ENCODE data around the gene BBX.

Gene BBX

DNA sequence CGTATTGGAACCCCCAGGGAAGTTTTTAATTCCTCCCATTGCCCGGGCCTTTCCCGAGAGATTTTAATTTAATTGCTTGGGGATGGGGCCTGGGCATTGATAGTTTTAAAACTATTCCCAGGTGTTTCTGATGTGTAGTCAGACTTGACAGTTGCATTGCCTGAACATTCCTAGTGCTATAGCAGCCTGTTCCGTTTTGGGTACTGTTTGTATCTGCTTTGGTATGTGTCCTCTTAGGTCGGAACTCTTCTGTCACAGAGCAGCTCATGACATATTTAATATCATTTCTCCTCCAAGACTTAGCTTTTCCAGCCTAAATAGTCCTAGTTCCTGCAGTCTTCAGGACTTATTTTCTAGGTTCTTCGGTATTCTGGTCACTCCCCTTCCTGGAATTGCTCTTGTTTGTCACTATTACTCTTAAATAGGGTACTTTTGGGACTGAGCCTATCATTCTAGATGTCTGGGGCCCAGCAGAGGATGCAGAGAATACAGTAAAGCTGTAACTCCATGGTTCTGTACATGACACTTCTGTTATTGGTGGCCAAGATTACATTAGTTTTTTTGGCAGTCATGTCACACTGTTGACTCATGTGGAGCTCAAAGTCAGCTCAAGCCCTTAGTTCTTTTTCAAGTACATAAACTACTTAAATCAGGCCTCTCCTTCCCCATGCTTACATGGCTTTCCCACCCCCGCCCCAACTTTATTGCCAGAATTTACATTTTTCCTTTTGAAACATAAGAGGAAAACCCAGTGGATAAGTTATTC is 81.5 kb downstream of the BBX start:
- DNase-seq: no peak

DNA sequence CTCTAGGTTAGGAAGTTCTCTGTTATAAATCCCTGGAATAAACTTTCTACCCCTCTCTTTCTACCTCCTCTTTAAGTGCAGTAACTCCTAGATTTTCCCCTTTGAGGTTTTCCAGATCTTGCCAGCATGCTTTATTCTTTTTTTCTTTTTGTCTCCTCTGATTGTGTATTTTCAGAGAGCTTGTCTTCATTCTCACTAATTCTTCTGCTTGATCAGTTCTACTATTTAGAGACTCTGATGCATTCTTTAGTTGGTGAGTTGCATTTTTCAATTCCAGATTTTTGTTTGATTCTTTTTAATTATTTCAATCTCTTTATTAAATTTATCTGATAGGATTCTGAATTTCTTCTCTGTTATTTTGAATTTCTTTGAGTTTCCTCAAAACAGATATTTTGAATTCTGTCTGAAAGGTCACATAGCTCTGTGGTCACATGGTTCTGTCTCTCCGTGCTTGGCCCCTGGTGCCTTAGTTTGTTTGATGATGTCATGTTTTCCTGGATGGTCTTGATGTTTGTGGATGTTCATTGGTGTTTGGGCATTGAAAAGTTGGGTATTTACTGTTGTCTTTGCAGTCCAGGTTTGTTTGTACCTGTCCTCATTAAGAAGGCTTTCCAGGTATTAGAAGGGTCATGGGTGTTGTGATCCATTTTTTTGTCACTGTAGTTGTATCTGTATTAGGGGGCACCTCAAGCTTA is 89.2 kb downstream of the BBX start:
- no peak for DNase-seq

DNA sequence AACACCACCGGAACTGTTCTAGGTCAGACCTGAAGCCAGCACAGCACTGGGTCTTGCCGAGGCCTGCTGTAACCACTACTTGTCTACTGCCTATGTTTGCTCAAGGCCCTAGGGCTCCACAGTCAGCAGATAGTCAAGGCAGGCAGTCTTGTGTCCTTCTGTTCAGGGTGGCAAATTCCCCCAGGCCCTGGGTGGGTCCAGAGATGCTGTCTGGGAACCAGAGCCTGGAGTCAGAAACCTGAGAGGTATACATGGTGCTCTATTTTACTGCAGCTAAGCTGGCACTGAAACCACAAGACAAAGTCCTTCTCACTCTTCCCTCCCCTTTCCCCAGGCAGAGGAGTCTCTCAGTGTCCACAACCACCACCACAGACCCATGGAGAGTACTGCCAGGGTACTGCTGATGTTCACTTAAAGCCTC is 89.9 kb downstream of the BBX start:
- no peak for DNase-seq

DNA sequence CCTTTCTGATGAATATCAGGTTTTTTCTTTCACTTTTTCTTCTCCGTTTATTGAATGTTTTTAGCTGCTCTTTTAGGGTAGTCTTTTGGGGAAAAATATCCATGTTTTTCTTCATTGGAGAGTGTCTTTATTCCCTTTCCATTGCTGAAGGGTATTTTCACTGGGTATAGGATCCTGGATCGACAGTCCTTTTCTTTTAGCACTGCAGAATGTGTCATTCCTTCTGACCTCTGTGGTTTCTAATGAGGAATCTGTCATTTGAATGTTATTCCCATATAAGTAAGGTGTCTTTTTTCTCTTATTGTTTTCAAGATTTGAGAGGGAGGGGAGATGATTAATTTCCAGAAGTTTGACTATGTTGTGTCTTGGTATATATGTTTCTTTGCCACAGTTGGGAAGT is 96.8 kb downstream of the BBX start:
- DNase-seq: no peak

DNA sequence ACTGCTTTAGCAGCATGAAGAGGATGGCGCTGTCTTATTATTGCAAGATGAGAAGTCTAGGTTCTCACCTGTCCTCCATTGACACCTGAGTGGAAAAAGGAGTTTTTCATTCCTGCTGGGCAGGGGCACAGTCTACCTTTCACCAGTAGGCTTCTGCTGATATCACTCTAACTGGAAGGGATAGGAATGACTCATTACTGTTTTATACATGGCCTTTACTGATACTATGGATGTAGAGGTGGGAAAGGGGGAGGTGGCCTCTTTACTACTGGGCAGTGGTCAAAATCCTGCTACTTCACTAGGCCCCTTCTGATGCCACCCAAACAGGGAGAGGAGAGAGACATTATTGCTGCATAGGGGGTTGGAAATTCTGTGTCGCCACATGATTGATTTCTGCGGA is 97.8 kb downstream of the BBX start:
- DNase-seq: no peak

DNA sequence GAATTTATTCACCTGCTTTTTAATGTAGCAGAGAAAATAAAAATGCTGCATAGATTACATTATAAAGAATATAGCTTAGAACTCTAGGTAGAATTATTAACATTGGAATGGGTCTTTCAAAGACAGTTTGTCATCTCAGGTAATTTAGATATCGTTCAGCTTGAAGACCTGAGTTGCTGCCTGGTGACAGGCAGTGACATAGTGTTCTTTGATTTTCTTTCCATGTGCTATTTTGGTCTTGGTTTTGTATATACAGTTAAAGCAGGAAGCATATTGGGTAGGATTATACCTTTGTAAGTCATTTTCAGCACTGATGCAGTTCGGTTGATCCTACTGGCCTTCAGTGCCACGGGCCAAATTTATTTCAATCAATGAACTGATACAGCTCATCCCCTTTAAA is 98.7 kb downstream of the BBX start:
- DNase-seq: no peak

DNA sequence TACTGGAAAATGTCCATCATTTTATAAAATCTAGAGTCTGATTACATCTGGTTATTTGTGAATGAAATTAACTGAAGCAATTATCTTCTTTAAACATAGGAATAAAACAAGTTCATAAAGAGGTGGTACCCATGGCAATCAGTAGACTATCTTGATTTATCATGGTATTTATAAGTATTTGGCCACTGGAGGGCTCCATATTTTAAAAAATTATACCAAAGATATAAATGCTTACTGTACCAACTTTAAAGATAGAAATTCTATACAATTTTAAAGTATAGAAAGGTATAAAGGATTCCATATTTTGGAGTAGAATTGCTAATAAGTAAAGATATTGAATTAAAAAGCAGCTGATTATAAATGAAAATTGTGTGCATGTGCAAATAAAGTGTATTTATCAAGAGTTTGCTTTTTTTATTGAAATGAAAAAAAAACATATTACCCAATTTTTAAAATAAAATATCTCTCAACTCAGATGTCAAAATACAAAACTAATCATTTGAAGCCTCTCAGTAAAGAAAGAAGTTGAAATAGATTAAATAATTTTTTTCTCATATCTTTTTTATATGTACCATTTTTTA is 105.3 kb downstream of the BBX start:
- peak; percentile 29 for DNase-seq

DNA sequence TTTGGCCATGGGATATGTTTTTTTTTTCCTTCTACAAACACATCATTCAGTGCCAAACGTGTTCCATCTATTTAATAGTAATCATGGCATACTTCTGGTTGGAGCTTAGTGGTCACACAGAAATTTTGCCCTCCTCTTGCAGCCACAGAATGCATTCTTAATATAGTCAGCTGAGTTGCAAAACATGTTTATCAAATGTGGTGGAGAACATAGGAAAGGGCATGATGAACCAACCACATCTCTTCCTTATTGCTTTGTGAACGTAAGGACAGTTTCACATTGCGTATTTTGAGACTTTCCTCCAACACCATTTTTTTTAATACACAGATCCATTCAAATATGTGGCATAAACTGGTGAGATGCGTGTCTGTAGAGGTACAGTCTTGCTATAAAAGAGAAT is 106.8 kb downstream of the BBX start:
- DNase-seq: peak; percentile 52

DNA sequence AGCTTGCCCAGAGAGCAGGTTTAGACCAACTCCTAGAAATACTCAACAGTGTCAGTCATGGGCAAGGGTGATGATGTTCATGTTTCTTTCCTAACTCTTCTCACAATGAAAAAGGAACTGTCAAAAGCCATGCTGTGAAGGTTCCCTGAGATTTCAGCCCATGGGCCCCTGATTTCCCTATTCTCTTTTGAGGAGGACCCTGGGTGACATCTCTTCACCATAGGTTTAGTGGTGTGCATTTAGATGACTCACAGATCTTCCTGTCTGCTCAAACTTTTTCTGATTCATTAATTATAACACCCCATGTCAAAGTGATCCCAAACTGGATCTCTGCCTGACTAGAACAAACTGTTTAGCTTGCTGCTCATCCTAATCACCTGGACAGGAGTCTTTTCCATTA is 108.0 kb downstream of the BBX start:
- DNase-seq: no peak

DNA sequence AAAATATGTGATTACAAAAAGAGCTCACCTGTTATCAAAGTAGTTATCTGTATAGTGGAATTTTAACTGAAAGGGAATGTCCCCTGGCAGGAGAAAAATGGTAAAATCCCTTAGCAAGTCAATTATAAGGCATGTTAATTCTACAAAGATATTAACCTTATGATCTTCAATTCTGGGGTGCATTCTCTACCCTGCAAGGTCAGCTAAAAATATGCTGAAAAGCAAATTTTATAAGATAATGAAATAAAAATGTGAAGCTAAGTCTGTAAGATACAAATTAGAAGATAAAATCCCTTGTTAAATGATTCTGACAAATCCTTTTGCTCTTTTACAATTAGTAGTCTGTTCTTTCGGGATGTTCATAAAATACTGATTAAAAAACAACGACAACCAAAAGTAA is 109.8 kb downstream of the BBX start:
- DNase-seq: no peak

DNA sequence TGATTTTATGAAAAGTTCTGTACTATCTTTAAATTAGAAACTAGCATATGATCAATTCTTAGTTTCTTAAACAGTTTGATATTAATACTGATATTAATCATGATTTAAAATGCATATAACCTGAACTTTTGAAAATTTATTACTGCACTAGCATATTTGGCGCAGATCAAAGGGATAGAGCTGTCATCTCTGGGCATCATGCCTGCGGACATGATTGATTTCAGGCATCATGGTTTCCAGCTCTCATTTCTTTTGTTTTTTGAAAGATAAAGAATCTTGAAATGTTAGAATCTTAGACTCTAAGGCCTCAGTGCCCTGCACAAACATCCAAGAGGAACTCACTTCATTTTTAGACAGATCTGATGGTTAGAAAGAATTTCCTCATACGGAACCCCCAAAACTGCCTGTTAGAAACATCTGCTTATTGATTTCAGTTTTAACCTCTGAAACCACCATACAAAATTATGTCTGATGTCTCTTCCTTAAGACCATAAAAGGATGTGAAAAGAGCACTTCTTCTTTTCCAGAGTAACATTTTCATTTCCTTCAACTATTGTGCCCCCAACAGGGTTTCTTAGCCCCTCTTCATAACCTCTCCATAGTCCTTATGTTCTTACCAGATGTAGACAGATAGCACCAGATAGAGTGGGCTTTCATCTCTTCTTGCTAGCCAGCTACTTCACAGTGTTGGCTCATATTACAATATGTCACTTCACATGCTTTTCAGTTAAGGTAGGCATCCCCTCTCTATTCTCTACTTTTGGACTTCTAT is 110.8 kb downstream of the BBX start:
- DNase-seq: peak; percentile 52

DNA sequence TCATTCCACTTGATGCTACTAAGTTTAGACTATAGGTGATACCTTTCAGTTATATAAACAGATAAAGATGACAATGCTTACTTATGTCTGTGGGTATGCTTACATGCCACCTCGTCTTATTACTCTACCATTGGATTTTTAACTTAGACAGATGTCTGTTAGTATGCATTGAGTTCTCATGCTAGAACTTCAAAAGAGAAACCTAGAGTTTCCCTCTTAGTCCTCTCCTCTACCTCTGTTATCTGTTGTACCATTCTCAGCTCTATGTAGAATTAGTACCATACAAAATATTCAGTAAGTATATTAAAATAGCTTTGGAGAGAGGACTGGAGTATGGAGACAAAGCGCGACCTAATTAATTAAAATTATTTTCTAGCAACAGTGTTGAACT is 111.3 kb downstream of the BBX start:
- DNase-seq: no peak

DNA sequence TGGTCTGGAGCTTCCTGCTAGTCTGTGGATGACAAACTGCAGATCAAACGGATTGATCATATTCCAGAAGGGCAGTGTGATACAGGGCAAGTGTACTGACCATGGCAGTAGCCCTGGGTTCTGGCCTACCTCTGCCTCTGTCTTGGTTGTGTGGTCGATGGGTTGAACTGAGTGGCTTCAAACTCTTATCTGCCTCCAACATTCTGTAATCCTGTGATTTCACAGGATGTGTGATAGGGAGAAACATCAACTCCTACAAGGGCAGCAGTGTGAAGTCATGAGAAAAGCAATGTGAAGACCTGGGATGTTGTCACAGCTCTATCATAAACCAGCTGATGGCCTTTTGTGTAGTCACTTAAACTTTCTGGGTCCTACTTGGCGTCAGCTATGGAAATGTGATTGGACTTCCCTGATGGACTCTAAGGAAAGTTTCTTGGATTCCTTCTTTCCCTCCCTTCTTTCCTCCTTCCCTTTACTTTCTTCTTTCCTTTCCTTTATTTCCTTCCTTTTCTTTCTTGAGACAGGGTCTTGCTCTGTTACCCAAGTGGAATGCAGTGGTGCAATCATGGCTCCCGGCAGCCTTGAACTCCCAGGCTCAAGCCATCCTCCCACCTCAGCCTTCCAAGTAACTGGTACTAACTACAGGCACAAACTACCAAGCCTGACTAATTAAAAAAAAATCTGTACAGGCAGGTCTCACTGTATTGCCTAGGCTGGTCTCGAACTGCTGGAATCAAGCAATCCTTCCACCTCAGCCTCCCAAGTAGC is 114.8 kb downstream of the BBX start:
- no peak for DNase-seq

DNA sequence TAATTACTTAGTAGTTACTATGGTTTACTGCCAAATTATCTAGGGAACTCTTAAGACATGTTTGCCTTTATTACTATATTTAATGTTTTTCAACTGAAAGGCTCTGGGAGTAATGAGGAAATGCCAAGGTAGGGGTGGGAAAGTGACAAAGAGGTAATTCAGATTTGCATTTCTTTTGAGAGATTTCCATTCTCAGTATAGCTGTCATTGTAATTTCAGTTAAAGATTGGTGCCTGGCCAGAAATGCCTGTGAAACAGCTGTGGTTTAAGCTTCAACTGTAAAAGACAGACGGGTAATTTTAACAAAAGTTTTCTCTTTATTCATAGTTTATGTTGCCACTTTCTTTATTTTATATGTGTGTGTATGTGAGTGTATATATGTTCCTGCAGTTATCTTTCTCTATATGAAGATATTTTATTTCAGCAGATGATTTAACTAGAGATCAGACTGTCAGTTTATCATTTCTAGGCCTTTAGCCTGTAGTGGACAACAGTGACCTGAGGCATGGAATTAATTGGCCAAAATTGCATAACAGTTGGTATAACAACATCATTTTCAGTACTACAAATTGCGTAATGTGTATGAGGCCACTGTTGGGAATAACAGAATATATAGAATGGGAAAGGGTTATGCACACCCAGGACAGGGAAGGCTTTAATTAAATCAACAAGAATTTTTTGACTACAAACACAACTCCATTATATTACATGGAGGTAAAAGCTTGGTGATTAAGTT is 119.0 kb downstream of the BBX start:
- DNase-seq: no peak

DNA sequence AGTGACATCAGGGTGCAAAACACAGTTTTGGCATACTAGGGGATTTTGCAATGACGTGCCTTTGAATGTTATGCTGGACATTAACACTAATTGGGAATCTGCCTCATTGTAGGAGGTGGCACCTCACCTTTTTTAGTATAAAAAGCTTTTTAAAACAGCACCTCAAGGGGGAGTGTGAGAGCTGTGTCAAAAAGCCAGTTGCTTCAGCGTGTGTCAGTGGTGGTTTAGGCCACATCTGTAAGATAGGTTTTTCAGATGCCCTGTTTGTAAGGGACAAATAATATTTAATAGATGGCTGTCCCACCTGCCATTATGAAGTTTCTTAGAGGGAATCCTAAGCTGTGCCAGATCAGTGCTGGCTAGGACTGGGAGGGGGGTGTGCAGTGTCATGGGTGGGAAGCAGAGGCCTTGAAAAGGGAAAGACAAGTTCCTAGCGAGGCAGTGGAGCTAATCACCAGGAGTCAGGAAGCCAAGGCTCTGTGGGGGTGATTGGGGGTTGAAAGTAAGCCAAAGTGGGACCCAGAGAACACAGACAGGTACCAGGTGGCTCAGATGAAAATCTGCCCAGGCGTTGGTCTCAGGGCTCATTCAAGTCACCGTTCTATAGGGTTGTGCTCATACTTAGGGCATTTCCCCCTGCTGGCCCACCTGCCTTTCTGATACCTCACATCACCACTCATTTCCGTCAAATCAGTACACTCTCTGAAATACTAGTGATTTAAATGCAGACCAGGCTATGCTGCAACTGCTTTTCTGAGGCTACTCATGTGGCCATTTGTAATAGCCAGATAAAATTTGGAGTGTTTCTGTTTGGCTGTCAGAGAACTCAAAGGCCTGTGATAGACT is 120.5 kb downstream of the BBX start:
- peak; percentile 62 for DNase-seq

DNA sequence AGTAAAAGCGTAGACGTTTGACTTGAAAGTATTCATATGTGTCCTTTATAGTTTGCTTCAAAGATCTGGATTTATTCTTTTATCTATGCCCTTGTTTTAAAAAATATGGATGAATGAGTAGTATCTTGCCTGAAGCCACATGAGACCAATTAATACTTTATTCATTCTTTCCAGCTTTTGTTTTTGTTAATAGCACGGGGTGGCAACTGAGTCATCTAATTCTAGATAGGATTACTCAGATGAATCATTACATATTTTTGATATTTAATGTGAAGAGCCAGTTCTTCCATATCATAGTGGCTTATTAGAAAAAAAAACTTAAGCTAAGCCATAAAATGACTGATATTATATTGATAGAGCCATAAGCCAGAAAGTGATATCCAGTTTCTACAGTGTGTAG is 121.9 kb downstream of the BBX start:
- no peak for DNase-seq

DNA sequence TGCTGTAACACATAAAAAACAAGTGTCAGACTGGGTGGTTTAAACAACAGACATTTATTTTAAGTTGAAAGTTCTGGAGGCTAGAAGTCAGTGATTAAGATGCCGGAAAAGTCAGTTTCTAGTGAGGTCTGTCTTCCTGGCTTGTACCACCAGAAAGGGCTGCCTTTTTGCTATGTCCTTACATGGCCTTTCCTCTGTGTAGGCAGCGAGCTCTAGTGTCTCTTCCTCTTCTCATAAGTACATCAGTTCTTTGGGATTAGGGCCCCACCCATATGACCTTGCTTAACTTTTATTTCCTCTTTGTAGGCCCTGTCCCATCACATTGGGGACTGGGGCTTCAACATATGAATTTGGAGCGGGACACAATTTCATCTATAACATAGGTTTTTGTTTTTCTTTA is 128.0 kb downstream of the BBX start:
- peak; percentile 23 for DNase-seq

DNA sequence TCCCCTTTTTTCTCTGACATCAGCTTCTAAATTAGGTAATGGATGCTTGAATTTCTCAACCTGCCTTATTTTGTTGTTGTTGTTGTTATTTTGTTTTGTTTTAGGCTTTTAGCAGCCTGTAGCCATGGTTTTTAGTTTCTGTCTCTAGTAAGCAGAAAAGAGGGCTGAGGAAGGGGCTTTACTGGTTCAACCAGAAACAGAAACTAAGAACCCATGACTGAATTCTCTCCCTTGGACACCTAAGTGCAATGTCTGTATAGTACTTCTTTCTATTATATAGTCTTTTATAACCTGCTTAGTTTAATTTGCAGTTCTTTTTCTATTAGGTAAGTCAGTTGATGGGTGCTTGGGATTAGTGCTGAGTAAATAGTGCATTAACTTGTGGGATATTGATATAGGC is 129.0 kb downstream of the BBX start:
- DNase-seq: no peak

DNA sequence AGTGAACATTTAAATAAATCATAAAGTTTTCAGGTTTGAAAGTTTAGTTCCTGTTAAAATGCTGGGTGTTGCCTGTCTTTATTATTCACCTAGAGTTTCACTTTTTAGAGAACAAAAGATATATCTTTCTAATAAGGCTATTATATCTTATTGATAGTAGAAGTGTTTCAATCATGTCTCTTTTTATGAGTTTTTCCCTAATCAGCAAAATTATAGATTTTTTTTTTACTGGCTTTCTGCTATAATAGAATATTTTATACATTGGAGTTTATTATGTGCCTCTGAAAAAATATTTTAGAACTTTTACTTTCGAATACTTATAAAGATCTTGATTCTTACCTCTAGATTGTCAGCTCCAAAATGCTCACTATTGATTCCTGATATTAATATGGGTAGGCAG is 131.5 kb downstream of the BBX start:
- no peak for DNase-seq

DNA sequence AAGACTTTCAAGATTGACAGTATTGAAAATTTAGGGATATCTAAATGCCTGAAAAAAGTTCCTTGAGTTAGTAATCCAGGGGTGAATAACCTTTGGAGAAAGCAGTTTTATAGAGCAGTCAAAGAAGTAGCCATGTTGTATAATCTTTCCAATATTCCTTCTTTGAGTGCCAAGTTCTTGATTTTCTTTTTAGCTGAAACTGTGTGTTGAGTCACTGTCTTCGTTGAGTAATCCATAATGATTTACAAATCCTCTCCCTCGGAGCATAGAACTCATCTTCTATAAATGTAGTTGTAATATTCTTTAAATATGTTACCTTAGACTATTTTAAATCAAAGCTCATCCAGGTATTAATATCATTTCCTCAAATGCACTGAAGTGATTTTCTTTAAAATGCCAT is 135.2 kb downstream of the BBX start:
- no peak for DNase-seq

DNA sequence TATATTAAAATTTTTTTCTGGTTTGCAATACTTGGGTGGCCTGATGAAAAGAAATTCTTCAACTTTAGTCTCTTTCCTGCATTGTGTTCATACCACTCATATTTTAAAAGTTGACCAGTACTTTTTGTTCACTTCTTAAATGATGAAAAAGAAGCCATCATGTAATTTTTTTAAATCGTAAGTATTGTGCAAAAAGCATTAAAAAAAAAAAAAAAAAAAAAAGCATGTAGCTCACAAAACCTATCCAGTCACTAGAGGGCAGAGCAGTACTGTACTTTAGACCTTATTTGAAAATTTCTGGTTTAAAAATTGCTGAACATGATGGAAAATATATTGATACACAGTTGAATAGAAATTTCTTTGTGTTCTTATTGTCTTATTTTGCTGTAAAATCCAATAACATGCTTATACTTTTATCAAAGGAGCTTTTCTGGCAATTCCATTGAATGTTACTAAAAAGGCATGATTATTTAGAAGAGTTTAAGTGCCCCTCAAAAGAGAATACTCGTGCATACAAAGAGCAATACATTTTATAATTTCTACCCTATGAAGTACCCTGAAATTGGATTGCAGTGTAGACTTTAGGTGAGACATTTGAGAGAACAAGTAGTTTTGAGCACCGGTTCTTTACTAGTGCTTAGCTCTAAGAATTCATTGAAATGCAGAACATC is 137.7 kb downstream of the BBX start:
- DNase-seq: peak; percentile 77
